Nephron progenitor cell (in vitro differentiated cells): ENCODE measurements around the gene PIGR.

ENCODE experiments used
- DNase-seq: peaks from one replicate; pipeline ENCODE4 v3.0.0; 2021
- H3K27ac Mint-ChIP-seq: 2 replicates; pipeline ENCODE4 v1.8.0; 2021; ENCODE audit warnings: mild to moderate bottlenecking, moderate library complexity, mixed read lengths
- H3K27me3 Mint-ChIP-seq: 2 replicates; pipeline ENCODE4 v1.8.0; 2021; ENCODE audit warnings: mild to moderate bottlenecking, low read depth, mixed read lengths; ENCODE audit not compliant: poor library complexity
- H3K36me3 Mint-ChIP-seq: 2 replicates; pipeline ENCODE4 v1.8.0; 2021; ENCODE audit warnings: low read depth, mixed read lengths
- H3K4me1 Mint-ChIP-seq: 2 replicates; pipeline ENCODE4 v1.8.0; 2021; ENCODE audit warnings: mixed read lengths
- H3K4me3 Mint-ChIP-seq: 2 replicates; pipeline ENCODE4 v1.8.0; 2021; ENCODE audit warnings: mild to moderate bottlenecking, moderate library complexity, mixed read lengths
- H3K9me3 Mint-ChIP-seq: 2 replicates; pipeline ENCODE4 v1.8.0; 2021; ENCODE audit warnings: mild to moderate bottlenecking, moderate library complexity, mixed read lengths
- TF ChIP-seq, protein P1 (sequence below): fragments of 200-600 bp; sonication (generic); IDR thresholded peaks from 2 replicates; pipeline ENCODE4 v1.5.0; 2021; ENCODE audit warnings: antibody characterized with exemption

The PIGR gene

DNA sequence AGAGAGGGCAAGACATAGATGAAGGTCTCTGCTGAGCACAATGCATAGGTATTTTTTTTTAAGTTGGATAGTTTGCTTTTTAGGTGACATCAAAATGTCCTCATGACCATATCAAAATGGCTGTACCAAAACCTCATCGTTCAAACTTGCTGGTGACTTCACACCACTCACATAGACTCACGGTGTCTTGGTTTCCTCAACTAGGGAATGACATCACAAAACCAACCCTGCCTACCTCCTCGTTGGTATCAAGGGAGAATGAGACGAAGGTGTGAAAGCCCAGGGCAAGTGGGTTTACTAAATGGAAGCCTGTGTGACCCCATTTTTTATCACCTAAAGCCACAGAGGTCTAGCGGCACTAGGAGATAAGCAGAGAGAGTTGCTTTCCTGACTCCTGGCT, 1.6 kb downstream of the PIGR start:
- no peaks in the 10 kb centered on the region for H3K9me3 Mint-ChIP-seq
- no peak overlapping the region for H3K27ac Mint-ChIP-seq
- H3K36me3 Mint-ChIP-seq, result no peaks in the 10 kb centered on the region
- TF ChIP-seq, protein P1, sequence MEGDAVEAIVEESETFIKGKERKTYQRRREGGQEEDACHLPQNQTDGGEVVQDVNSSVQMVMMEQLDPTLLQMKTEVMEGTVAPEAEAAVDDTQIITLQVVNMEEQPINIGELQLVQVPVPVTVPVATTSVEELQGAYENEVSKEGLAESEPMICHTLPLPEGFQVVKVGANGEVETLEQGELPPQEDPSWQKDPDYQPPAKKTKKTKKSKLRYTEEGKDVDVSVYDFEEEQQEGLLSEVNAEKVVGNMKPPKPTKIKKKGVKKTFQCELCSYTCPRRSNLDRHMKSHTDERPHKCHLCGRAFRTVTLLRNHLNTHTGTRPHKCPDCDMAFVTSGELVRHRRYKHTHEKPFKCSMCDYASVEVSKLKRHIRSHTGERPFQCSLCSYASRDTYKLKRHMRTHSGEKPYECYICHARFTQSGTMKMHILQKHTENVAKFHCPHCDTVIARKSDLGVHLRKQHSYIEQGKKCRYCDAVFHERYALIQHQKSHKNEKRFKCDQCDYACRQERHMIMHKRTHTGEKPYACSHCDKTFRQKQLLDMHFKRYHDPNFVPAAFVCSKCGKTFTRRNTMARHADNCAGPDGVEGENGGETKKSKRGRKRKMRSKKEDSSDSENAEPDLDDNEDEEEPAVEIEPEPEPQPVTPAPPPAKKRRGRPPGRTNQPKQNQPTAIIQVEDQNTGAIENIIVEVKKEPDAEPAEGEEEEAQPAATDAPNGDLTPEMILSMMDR, result no peak
- H3K4me3 Mint-ChIP-seq, result no peak overlapping the region
- H3K4me1 Mint-ChIP-seq, result peaks cover 15% of the 10 kb centered on the region
- no peak for DNase-seq
- peaks cover 40% of the 10 kb centered on the region for H3K27me3 Mint-ChIP-seq

GRCh38 chr1:206941766-206942418, 4.4 kb downstream of the PIGR start:
- no peak for DNase-seq
- H3K36me3 Mint-ChIP-seq, result no peaks in the 10 kb centered on the region
- TF ChIP-seq, protein P1, result no peak
- H3K4me1 Mint-ChIP-seq, result peaks cover 15% of the 10 kb centered on the region
- peaks cover 38% of the 10 kb centered on the region for H3K27me3 Mint-ChIP-seq
- H3K27ac Mint-ChIP-seq, result no peak overlapping the region
- H3K4me3 Mint-ChIP-seq, result no peak overlapping the region
- H3K9me3 Mint-ChIP-seq, result no peaks in the 10 kb centered on the region

DNA sequence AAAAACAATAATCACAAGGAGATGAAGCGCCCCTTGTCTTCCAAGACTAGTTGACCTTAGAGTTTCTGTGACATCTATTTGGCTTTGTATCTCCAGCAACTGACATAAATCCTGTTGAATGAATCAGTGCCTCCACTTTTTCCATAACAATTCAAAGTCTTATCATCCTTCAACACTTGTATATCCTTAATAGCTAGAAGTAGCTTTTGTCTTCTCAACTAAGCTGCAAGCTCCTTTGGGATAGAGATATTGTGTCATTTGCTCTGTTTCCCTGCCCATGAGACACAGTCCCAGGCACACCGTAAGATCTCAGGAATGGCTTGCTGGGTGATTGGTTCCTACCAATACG, 5.7 kb downstream of the PIGR start:
- Mint-ChIP-seq H3K9me3 (no peaks in the 10 kb centered on the region), H3K4me3 (no peak overlapping the region), H3K4me1 (peaks cover 15% of the 10 kb centered on the region), H3K27me3 (peaks cover 42% of the 10 kb centered on the region), H3K36me3 (no peaks in the 10 kb centered on the region), H3K27ac (no peak overlapping the region)
- TF ChIP-seq, protein P1, result no peak
- no peak for DNase-seq

DNA sequence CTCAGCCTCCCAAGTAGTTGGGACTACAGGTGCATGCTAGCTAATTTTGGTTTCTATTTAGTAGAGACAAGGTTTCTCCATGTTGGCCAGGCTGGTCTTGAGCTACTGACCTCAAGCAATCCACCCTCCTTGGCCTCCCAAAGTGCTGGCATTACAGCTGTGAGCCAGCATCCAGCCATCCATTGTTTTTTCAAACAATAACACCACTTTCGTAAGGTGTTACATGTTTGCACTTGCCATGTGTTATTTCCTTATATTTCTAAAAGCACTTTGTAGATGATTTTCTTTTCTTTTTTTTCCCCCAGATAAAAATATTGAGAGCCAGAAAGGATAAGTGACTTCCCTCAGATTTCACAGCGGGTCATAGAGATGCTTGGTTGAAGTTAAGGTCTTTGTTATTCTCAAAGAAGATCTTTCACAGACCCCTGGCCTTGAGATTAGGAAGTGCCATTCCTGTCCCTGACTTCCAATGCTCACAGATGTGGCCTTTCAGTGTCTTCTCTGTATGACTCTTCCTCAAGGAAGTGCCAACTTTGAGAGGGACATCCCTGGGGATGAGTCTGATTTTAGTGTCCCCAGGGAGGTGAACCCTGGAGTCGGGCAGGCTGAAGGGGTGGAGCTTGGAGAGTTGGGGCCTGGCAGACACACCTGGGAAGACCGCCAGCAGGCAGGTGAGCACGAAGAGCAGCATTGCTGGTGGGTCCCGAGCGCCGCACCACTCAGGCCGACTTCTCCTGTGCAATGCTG, 6.3 kb downstream of the PIGR start:
- TF ChIP-seq, protein P1, result no peak
- Mint-ChIP-seq H3K4me3 (no peak overlapping the region), H3K36me3 (no peaks in the 10 kb centered on the region), H3K27me3 (peaks cover 40% of the 10 kb centered on the region), H3K9me3 (no peaks in the 10 kb centered on the region), H3K27ac (no peak overlapping the region), H3K4me1 (peaks cover 15% of the 10 kb centered on the region)
- DNase-seq, result no peak

DNA sequence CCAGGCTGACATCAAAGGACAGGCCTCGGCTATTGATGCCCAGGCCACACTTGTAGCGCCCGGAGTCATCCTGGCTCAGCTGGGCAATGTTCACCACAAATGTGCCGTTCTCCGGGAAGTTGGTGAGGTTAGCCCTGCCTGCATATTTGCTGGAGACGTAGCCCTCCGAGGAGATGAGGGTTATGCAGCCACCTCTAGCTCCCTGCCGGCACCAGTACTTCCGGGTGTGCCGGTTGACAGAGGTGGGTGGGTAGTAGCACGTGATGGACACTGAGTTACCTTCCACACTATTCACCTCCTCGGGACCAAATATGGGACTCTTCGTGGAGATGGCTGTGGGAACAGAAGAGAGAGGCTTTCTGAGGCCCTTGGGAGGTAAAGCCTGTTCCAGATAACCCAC, 7.1 kb downstream of the PIGR start:
- DNase-seq, result no peak
- Mint-ChIP-seq H3K27me3 (peaks cover 31% of the 10 kb centered on the region), H3K9me3 (no peaks in the 10 kb centered on the region), H3K4me3 (no peak overlapping the region), H3K36me3 (no peaks in the 10 kb centered on the region), H3K27ac (no peak overlapping the region), H3K4me1 (peaks cover 15% of the 10 kb centered on the region)
- TF ChIP-seq, protein P1, result no peak

GRCh38 chr1:206937425-206937824, 8.8 kb downstream of the PIGR start:
- no peaks in the 10 kb centered on the region for H3K36me3 Mint-ChIP-seq
- no peak for DNase-seq
- H3K27ac Mint-ChIP-seq, result no peak overlapping the region
- TF ChIP-seq, protein P1, result no peak
- no peaks in the 10 kb centered on the region for H3K9me3 Mint-ChIP-seq
- no peak overlapping the region for H3K4me3 Mint-ChIP-seq
- peaks cover 22% of the 10 kb centered on the region for H3K27me3 Mint-ChIP-seq
- peaks cover 23% of the 10 kb centered on the region for H3K4me1 Mint-ChIP-seq
